Retinal pigment epithelial cell (primary cell): ENCODE measurements around the gene EIF4G3.

Source experiments
- DNase-seq: peaks from one replicate; pipeline ENCODE4 v3.0.0-alpha.2; 2010; ENCODE audit warnings: low read depth
- H3K4me3 ChIP-seq: 2 replicates; pipeline ENCODE4 v1.5.1; 2011; ENCODE audit warnings: mild to moderate bottlenecking, low read length, control low read depth, moderate library complexity
- CTCF ChIP-seq: conservative IDR thresholded peaks from 2 replicates; pipeline ENCODE4 v1.5.1; 2011; ENCODE audit warnings: low read depth, low read length, control low read depth, inconsistent platforms

EIF4G3 gene

GRCh38 chr1:21069549-21069948 lies 107.1 kb downstream of the EIF4G3 start:
- no peak for DNase-seq
- no peak overlapping the region for H3K4me3 ChIP-seq
- TF ChIP-seq CTCF = no peak

GRCh38 chr1:21068937-21069336 lies 107.8 kb downstream of the EIF4G3 start:
- no peak for TF ChIP-seq CTCF
- H3K4me3 ChIP-seq = no peak overlapping the region
- no peak for DNase-seq

GRCh38 chr1:21067551-21068227 lies 109.0 kb downstream of the EIF4G3 start:
- no peak for TF ChIP-seq CTCF
- DNase-seq = no peak

GRCh38 chr1:21066356-21067012 lies 110.2 kb downstream of the EIF4G3 start:
- DNase-seq = no peak
- no peak for TF ChIP-seq CTCF
- no peak overlapping the region for H3K4me3 ChIP-seq

More at GRCh38 chr1:21067551-21068227, 109.0 kb downstream of the EIF4G3 start:
- no peak overlapping the region for H3K4me3 ChIP-seq

GRCh38 chr1:21065851-21066250 lies 110.8 kb downstream of the EIF4G3 start:
- no peak overlapping the region for H3K4me3 ChIP-seq
- TF ChIP-seq CTCF = no peak
- no peak for DNase-seq

- no peak for DNase-seq
- no peak overlapping the region for H3K4me3 ChIP-seq
- no peak for TF ChIP-seq CTCF
These were observed 112.6 kb downstream of the EIF4G3 start for GRCh38 chr1:21064057-21064456.

GRCh38 chr1:21060523-21060922 lies 116.2 kb downstream of the EIF4G3 start:
- no peak overlapping the region for H3K4me3 ChIP-seq
- no peak for DNase-seq
- TF ChIP-seq CTCF = no peak
